Left lobe of liver (tissue), 2 donors: ENCODE data around the gene SLC25A30. TPM values are rescaled to one million over a fixed set of nuclear protein-coding genes. Genes with fewer than 3 reads are reported as not detected.
"Not testable (repeated sequence)": the region's sequence is repeated elsewhere in the genome, so short reads cannot be mapped to it uniquely, and the experiment has no call there.

Source experiments
- ATAC-seq: fragments of 200-7000 bp; cut with Tn5 transposase; one replicate; pipeline ENCODE4 v1.9.1; 2020; ENCODE audit warnings: mild to moderate bottlenecking, moderate library complexity
- DNase-seq: peaks from one replicate; pipeline ENCODE4 v3.0.0-alpha.2; 2020; ENCODE audit warnings: low spot score
- total RNA-seq: library from RNA; stranded (reverse); gene quantifications from one replicate; pipeline ENCODE4 v1.2.1, GENCODE V29; 2021
- donor health status: DM: no; HTN: no; CAD: no; lungs with moderate emphysema.
- donor health status: DM: no; HTN: yes; CAD: no.

Gene SLC25A30
- total RNA-seq, 1 donor from 2014 or later = 38.8 TPM

DNA sequence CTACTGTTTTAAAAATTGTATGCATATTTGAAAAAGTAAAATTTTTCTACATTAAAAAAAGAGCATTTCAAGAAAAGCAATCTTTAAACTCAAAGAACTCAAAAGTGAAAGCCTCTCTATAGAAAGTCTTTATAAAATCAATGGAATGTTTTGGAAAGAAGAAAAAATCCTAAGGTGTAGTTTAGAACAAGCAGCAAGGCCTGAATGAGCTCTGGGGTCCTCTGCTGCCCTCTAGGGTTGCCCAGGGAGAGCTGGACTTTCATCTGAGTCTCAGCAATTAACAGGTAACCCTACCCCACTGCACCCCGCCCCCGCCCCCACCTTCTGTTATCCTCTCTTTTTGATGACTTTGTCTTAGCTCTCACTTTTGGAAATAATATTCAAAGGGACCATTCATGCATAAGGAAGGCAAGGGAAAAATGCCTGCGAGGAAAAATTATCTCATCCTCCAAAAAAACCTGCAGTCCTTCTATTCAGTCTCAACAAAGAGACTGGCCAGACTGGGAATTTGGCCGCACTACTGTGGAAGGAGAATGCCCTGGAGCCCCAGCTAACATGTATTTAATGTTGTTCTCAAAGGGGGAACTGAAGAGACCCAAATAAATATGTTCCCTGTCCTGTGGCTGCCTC is 24.1 kb downstream of the SLC25A30 start:
- peak; percentile 87 for ATAC-seq
- peak; percentile 52 for DNase-seq

DNA sequence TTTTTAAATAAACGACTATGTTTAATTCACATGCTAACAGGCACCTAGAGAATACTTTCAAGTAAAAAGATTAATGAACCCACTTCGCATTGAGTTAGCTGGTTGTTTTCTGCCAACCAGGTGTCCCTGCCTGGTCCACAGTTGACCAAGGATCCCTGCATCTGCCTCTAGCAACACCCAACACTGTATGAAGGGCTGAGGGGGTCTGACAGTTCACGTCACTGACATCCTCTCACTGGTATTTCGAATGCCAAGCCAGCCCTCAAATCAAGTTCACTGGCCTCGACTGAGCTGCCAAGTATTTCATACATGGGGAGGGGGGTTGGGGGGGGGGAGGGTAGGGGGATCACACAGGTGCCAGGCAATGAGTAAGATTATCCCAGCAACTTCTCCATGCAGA is 25.4 kb downstream of the SLC25A30 start:
- no peak for ATAC-seq
- peak; percentile 16 for DNase-seq

DNA sequence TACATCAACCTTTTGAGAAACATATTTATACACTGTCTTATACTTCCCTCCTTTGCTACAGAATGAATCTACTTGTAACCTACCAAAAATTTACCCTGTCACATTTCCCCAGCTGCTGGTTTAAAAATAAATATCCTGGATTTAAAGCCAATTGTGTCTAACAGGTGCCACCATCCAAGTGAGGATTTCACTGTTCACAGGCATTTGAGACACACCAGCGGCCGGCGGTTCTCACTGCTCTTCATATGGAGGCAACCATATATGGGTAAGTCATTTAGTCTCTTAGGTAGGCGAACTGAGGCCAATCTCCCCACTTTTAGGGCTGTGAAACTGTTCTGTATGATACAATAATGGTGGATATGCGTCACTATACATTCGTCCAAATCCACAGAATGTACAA is 26.2 kb downstream of the SLC25A30 start:
- ATAC-seq (no peak), DNase-seq (peak; percentile 16)

DNA sequence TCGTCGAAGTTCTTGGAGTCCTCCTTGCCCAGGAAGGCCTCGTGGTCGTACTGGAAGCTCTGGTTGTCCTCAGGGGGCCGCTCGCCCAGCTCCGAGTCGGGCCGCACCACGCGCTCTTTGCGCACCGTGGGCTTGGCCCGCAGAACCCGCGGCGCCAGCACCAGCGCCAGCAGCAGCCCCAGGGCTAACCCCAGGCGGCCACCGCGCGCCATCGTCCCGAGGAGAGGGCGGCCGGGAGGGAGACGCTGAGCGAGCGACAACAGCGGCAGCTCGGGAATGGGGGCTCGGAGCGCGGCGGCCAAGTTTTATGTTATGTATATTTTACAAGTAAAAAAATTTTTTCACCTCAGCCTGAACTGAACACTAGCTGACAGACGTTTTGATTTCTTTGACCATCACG is 27.0 kb downstream of the SLC25A30 start:
- ATAC-seq = peak; percentile 23

DNA sequence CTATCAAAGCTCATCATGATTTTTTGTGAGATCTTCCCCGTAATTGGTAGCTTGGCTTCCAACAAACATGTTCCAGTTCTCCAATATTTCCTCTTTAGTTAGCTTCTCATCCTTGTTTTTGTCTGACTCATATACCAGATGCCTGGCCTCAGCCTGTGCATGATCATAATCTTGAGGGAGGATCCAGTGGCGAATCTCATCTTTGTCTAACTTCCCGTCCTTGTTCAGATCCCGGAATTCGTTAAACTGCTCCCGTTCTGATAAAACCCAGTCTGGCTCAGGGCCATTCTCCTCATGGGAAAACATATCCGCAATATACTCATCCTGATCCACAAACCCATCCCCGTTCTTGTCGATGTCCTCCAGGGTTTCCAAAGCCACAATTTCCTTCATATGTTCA is 27.8 kb downstream of the SLC25A30 start:
- not testable (repeated sequence) for ATAC-seq

More for the DNA sequence above, 27.0 kb downstream of the SLC25A30 start:
- peak; percentile 37 for DNase-seq

DNA sequence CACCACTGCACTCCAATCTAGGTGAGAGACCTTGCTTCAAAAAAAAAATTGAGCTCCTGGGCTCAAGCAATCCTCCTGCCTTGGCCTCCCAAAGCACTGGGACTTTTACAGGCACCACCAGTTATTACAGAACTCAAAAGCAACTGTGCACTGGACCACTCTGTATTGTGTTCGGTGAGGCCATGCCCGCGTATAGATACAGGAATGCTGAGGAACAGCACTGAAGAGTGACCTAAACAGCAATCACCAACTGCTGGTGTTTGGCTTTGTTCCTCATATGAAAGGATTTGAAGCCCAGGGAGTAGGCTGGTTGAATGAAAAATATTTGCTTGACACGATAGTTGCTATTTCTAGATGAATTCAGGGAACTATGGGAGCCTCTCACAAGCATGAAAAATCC is 29.5 kb downstream of the SLC25A30 start:
- DNase-seq (no peak), ATAC-seq (no peak)

More for the DNA sequence above, 27.8 kb downstream of the SLC25A30 start:
- DNase-seq = peak; percentile 3

DNA sequence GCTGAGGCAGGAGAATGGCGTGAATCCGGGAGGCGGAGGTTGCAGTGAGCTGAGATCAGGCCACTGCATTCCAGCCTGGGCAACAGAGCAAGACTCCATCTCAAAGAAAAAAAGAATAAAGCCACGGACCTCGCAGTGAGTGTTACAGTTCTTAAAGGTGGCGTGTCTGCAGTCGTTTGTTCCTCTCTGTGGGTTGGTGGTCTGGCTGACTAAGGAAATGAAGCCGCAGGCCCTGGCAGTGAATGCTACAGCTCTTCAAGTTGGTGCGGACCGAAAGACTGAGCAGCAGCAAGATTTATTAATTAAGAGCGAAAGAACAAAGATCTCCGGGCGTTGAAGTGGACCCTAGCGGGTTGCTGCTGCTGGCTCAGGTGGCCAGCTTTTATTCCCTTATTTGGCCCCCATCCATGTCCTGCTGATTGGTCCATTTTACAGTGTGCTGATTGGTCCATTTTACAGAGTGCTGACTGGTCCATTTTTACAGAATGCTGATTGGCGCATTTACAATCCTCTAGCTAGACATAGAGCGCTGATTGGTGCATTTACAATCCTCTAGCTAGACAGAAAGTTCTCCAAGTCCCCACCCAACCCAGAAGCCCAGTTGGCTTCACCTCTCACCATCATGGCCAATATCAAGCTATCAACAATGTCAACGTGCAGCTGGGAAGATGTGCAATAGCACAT is 31.1 kb downstream of the SLC25A30 start:
- ATAC-seq = not testable (repeated sequence)
- DNase-seq = peak; percentile 36

DNA sequence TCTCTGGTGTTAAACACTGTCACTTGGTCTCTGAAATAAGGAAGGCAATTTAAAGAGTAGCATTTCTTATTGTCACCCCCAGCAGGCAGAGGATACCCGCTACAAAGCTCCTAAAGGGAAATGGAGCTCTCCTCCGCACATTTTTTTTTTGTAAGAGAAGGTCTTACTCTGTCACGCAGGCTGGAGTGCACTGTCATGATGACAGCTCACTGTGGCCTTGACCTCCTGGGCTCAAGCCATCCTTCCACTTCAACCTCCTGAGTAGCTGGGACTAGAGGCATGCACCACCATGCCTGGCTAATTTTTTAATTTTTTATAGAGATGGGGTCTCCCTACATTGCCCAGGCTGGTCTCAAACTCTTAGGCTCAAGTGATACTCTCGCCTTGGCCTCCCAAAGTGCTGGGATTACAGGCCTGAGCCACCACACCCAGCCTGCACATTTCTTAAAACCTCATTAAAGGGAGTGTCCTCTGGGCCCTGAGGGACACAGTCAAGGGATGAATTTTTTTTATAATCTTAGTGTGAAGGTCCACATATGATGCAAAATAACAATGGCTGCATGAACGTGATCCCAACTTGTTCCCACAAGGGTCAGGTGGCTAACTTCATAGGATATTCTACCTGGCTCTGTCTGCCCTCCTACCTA is 32.1 kb downstream of the SLC25A30 start:
- ATAC-seq = peak; percentile 70
- DNase-seq = peak; percentile 44

DNA sequence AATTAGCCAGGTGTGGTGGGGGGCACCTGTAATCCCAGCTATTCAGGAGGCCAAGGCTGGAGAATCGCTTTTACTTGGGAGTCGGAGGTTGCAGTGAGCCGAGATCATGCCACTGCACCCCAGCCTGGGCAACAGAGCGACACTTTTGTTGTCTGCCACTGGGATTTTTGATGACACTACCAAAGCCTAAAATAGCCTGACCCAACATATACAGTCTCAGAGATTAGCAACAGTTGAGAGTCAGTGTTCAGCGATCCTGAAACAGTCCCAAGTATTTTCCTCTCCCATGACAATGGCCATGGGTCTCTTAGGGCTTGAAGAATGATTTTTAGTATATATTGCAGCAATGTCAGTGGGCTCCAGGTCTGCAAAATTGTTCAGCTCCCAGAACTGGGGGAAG is 32.9 kb downstream of the SLC25A30 start:
- DNase-seq (peak; percentile 7), ATAC-seq (no peak)

DNA sequence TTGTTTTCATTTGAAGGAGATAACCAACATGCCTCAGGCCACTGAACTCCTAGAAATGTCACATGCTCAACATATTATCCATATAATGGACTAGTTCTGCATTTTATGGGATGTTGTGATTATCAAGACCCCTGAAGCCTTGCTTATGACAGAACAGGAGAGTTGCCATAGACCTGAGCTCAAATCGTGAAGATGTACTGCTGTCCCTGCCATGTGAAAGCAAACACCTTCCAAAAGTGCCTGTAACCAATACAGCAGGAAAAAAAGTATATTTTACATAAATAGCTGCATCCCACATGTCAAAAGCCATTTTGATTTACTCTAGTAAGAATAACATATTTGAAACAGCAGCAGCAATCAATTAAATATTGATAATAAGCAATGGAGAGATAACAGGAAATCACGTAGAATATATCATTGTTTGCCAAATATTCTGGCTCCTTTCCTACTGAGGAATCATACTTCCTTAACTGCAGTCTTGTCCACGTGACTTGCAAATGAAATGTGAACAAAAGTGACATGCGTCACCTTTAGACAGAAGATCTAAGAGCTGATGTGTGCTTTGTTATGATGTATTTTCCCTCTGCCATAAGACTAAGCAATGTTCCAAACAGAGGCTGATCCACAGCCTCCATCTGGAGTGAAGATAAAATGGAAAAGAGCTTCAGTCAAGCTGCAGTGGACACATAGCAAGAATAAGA is 33.5 kb downstream of the SLC25A30 start:
- peak; percentile 6 for DNase-seq
- no peak for ATAC-seq

DNA sequence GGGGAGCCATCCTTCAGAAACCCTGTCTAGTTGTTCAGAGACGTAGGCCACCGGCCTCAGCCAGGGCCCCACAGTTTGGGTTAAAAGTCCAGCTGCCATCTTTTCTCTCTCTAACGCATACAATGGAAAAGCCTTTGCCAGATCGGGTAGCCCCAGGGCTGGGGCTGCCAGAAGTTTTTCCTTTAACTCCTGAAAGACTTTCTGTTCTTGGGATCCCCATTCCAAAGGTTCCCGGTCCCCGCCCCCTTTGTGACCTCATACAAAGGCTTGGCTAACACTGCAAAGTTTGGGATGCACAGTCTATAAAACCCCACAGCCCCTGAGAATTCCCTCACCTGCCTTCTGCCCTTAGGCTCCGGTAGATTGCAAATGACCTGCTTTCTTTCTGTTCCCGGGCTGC is 35.4 kb downstream of the SLC25A30 start:
- DNase-seq, ATAC-seq: not testable (repeated sequence)

DNA sequence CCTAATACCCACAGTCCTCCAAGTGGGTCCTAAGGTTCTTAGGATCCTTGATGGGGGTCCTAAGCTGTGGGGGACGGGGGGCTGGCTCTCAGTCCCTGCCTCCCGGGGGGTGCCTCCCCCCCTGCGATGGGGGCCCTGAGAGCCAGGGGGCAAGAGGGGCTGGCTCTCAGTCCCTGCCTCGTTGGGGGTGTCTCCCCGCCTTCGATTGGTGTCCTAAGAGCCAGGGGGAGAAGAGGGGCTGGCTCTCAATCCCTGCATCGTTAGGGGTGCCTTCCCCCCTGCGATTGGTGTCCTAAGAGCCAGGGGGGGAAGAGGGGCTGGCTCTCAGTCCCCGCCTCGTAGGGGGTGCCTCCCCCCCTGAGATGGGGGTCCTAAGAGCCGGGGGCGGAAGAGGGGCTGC is 37.0 kb downstream of the SLC25A30 start:
- DNase-seq = no peak
- no peak for ATAC-seq

DNA sequence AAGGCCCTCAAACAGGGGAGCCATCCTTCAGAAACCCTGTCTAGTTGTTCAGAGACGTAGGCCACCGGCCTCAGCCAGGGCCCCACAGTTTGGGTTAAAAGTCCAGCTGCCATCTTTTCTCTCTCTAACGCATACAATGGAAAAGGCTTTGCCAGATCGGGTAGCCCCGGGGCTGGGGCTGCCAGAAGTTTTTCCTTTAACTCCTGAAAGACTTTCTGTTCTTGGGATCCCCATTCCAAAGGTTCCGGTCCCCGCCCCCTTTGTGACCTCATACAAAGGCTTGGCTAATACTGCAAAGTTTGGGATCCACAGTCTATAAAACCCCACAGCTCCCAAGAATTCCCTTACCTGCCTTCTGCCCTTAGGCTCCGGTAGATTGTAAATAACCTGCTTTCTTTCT is 37.5 kb downstream of the SLC25A30 start:
- not testable (repeated sequence) for ATAC-seq
- peak; percentile 15 for DNase-seq

DNA sequence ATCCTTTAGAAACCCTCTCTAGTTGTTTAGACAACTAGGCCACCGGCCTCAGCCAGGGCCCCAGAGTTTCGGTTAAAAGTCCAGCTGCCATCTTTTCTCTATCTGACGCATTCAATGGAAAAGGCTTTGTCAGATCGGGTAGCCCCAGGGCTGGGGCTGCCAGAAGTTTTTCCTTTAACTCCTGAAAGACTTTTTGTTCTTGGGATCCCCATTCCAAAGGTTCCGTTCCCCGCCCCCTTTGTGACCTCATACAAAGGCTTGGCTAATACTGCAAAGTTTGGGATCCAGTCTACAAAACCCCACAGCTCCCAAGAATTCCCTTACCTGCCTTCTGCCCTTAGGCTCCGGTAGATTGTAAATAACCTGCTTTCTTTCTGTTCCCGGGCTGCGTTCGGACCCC is 38.7 kb downstream of the SLC25A30 start:
- peak; percentile 12 for DNase-seq
- not testable (repeated sequence) for ATAC-seq

DNA sequence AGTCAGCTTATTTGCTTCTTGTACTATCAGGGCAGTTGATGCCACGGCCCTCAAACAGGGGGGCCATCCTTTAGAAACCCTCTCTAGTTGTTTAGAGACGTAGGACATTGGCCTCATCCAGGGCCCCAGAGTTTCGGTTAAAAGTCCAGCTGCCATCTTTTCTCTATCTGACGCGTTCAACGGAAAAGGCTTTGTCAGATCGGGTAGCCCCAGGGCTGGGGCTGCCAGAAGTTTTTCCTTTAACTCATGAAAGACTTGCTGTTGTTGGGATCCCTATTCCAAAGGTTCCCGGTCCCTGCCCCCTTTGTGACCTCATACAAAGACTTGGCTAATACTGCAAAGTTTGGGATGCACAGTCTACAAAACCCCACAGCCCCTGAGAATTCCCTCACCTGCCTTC is 39.4 kb downstream of the SLC25A30 start:
- not testable (repeated sequence) for ATAC-seq, DNase-seq

DNA sequence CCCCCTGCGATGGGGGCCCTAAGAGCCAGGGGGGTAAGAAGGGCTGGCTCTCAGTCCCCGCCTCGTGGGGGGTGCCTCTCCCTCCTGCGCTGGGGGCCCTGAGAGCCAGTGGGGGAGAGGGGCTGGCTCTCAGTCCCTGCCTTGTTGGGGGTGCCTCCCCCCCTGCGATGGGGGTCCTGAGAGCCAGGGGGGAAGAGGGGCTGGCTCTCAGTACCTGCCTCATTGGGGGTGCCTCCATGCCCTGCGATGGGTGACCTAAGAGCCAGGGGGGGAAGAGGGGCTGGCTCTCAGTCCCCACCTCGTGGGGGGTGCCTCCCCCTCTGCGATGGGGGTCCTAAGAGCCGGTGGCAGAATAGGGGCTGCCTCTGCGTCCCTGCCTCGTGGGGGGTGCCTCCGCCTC is 40.9 kb downstream of the SLC25A30 start:
- not testable (repeated sequence) for DNase-seq, ATAC-seq

DNA sequence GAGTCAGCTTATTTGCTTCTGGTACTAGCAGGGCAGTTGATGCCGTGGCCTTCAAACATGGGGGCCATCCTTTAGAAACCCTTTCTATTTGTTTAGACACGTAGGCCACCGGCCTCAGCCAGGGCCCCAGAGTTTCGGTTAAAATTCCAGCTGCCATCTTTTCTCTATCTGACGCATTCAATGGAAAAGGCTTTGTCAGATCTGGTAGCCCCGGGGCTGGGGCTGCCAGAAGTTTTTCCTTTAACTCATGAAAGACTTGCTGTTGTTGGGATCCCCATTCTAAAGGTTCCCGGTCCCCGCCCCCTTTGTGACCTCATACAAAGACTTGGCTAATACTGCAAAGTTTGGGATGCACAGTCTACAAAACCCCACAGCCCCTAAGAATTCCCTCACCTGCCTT is 41.5 kb downstream of the SLC25A30 start:
- not testable (repeated sequence) for DNase-seq, ATAC-seq

DNA sequence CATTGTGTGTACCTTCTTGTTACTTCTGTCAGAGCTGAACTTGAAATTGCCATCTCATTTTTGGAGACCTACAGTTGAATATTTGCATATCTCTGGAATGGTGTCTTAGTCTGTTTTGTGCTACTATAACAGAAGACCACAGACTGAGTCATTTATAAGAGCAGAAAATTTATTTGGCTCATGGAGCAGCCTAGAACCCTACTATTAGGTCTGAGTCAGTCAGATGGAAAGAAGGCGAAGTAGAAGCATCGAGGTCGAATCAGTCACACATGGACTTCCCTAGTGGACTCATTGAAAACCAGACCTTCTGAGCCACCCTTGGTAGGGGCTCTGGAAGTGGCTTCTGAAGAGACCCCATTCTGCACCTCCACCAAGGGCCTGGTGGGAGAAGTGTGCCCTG is 43.3 kb downstream of the SLC25A30 start:
- ATAC-seq = no peak
- DNase-seq = no peak

DNA sequence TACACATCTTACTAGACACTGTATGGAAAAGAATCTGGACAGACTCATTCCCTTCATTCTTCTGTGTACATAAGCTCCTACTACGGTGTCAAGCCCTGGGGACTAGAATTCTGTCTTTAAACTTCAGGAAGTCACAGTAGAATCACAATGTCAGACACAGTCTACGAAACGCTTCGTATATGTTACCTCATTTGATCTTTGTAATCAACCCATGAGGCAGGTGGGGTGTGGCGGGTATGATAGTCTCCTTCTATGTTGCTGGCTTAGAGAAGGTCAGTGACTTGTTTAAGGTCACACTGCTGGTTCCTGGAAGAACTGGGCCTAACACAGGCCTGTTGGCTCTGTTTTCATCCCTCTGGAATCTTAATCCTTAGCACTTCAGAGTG is 45.0 kb downstream of the SLC25A30 start:
- DNase-seq (no peak), ATAC-seq (no peak)

DNA sequence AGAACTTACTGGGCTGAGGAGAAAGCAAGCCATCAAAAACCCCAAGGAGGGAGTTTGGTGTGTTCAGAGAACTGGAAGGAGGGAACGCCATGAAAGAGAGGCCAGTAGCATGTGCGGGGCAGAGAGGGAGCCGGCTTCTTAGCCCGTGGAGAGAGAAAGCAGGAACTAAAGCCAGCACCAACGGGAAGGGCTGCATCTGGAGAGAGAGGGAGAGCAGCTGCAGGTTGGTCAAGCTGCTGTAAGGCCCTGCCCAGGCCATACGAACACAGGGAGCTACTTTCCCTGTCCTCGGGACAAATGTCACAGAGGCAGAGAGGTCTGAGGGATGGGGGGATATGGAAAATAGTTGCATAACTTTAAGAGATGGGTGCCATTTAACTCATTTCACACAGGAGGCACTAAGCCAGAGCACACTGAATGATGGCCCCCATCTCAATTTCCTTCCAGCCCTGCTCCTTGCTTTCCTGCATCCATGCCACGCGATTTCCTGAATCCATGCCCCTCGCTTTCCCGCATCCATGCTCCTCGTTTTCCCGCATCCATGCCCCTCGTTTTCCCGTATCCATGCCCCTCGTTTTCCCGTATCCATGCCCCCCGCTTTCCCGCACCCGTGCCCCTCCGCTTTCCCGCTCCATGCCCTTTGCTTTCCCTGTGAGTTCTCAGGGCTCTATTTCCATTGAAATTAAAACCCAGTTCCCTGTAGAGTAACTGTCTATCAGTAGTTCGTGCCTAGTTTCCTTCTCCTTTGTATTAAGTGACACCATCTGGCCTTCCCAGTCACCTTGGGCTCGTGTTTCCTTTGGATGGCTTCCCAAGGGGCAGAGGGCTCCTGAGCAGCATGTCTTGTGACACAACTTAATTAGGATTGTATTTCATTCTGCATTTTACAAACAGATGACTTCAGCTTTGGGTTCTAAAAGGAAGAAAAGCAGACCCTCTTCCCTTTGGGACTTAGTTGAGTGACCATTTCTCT is 45.7 kb downstream of the SLC25A30 start:
- no peak for DNase-seq
- no peak for ATAC-seq
